GM12891 (cell line): Measurements from ENCODE around the gene EXOC4.

Source experiments
- PAX5 ChIP-seq: IDR thresholded peaks from 2 replicates; pipeline ENCODE4 v1.6.1; 2011; ENCODE audit warnings: low read length, moderate library complexity, mild to moderate bottlenecking; ENCODE audit not compliant: insufficient read depth, severe bottlenecking
- POLR2A ChIP-seq: IDR thresholded peaks from 2 replicates; pipeline ENCODE4 v1.6.1; 2011; ENCODE audit warnings: low read depth, low read length, control low read depth
- POLR2AphosphoS5 ChIP-seq: IDR thresholded peaks from 2 replicates; pipeline ENCODE4 v1.6.1; 2011; ENCODE audit warnings: low read depth, low read length, control low read depth
- POU2F2 ChIP-seq: IDR thresholded peaks from 2 replicates; pipeline ENCODE4 v1.6.1; 2011; ENCODE audit warnings: low read depth, mild to moderate bottlenecking, control low read depth, low read length, moderate library complexity
- SPI1 ChIP-seq: IDR thresholded peaks from 2 replicates; pipeline ENCODE4 v1.6.1; 2011; ENCODE audit warnings: low read depth, low read length, control low read depth
- TAF1 ChIP-seq: IDR thresholded peaks from 2 replicates; pipeline ENCODE4 v1.6.1; 2011; ENCODE audit warnings: low read depth, low read length, control low read depth

- TF ChIP-seq POLR2A: no peak
- no peak for TF ChIP-seq SPI1
- no peak for TF ChIP-seq TAF1
- TF ChIP-seq POLR2AphosphoS5: no peak
- TF ChIP-seq POU2F2: no peak
- TF ChIP-seq PAX5: no peak
Observed at GRCh38 chr7:133590795-133591194, 337.9 kb downstream of the EXOC4 start.
